H9 (cell line): ENCODE data around the gene CNNM4. TPM values are rescaled to one million over a fixed set of nuclear protein-coding genes. Genes with fewer than 3 reads are reported as not detected.

ENCODE experiments used
- DNase-seq: peaks from one replicate; pipeline ENCODE4 v3.0.0-alpha.2; 2017
- H2AFZ ChIP-seq: one replicate; pipeline ENCODE4 v1.6.1; 2013; ENCODE audit warnings: mild to moderate bottlenecking, low read length, control low read depth, moderate library complexity
- H2AK5ac ChIP-seq: 2 replicates; pipeline ENCODE4 v1.6.1; 2013; ENCODE audit warnings: low read length, control low read depth, mixed read lengths; ENCODE audit not compliant: insufficient read length
- H2BK120ac ChIP-seq: one replicate; pipeline ENCODE4 v1.6.1; 2013; ENCODE audit warnings: low read depth, mild to moderate bottlenecking, low read length, control low read depth, inconsistent platforms; ENCODE audit not compliant: poor library complexity, severe bottlenecking
- H2BK12ac ChIP-seq: 2 replicates; pipeline ENCODE4 v1.6.1; 2013; ENCODE audit warnings: low read length, control low read depth, mixed read lengths, low read depth; ENCODE audit not compliant: insufficient read length
- H2BK15ac ChIP-seq: 2 replicates; pipeline ENCODE4 v1.6.1; 2013; ENCODE audit warnings: low read depth, low read length, control low read depth
- H2BK20ac ChIP-seq: one replicate; pipeline ENCODE4 v1.6.1; 2013; ENCODE audit warnings: low read depth, mild to moderate bottlenecking, low read length, control low read depth, inconsistent platforms; ENCODE audit not compliant: poor library complexity, severe bottlenecking
- H2BK5ac ChIP-seq: 2 replicates; pipeline ENCODE4 v1.6.1; 2013; ENCODE audit warnings: low read length, control low read depth, mixed read lengths; ENCODE audit not compliant: insufficient read length
- H3K14ac ChIP-seq: 2 replicates; pipeline ENCODE4 v1.6.1; 2013; ENCODE audit warnings: low read length, control low read depth; ENCODE audit not compliant: insufficient read depth
- H3K18ac ChIP-seq: 2 replicates; pipeline ENCODE4 v1.6.1; 2013; ENCODE audit warnings: low read depth, mild to moderate bottlenecking, mixed read lengths, low read length, control low read depth; ENCODE audit not compliant: insufficient read length
- H3K23ac ChIP-seq: 2 replicates; pipeline ENCODE4 v1.6.1; 2013; ENCODE audit warnings: low read length, control low read depth, mixed read lengths, low read depth; ENCODE audit not compliant: insufficient read length
- H3K23me2 ChIP-seq: 2 replicates; pipeline ENCODE4 v1.6.1; 2013; ENCODE audit warnings: low read depth, mild to moderate bottlenecking, mixed read lengths, low read length, control low read depth; ENCODE audit not compliant: insufficient read length, poor library complexity, severe bottlenecking
- H3K27ac ChIP-seq: 2 replicates; pipeline ENCODE4 v1.5.1; 2013; ENCODE audit warnings: low read length, control low read depth, mixed read lengths, low read depth; ENCODE audit not compliant: insufficient read length
- H3K27me3 ChIP-seq: 2 replicates; pipeline ENCODE4 v1.6.1; 2013; ENCODE audit warnings: low read length, control low read depth, inconsistent platforms; ENCODE audit not compliant: insufficient read depth
- H3K4ac ChIP-seq: 2 replicates; pipeline ENCODE4 v1.6.1; 2013; ENCODE audit warnings: low read depth, mild to moderate bottlenecking, control low read depth, inconsistent platforms, low read length, moderate library complexity
- H3K4me1 ChIP-seq: 2 replicates; pipeline ENCODE4 v1.6.1; 2013; ENCODE audit warnings: low read length, control low read depth, inconsistent platforms; ENCODE audit not compliant: insufficient read depth
- H3K4me2 ChIP-seq: 2 replicates; pipeline ENCODE4 v1.6.1; 2013; ENCODE audit warnings: low read length, control low read depth, mixed read lengths; ENCODE audit not compliant: insufficient read length, insufficient read depth
- H3K56ac ChIP-seq: 2 replicates; pipeline ENCODE4 v1.6.1; 2013; ENCODE audit warnings: low read depth, mild to moderate bottlenecking, mixed read lengths, low read length, control low read depth; ENCODE audit not compliant: insufficient read length
- H3K79me1 ChIP-seq: 2 replicates; pipeline ENCODE4 v1.6.1; 2013; ENCODE audit warnings: low read depth, mild to moderate bottlenecking, moderate library complexity, low read length, control low read depth, inconsistent platforms; ENCODE audit not compliant: insufficient read depth, poor library complexity, severe bottlenecking
- H3K79me2 ChIP-seq: 2 replicates; pipeline ENCODE4 v1.6.1; 2013; ENCODE audit warnings: low read length, control low read depth, inconsistent platforms; ENCODE audit not compliant: insufficient read depth
- H3K9ac ChIP-seq: 2 replicates; pipeline ENCODE4 v1.6.1; 2013; ENCODE audit warnings: low read length, control low read depth, mixed read lengths; ENCODE audit not compliant: insufficient read length; ENCODE audit errors: extremely low read depth
- H3K9me3 ChIP-seq: one replicate; pipeline ENCODE4 v1.6.1; 2013; ENCODE audit warnings: low read depth, low read length, inconsistent platforms; ENCODE audit not compliant: control insufficient read depth
- H3T11ph ChIP-seq: one replicate; pipeline ENCODE4 v1.6.1; 2013; ENCODE audit warnings: mild to moderate bottlenecking, low read length, control low read depth, inconsistent platforms
- H4K20me1 ChIP-seq: one replicate; pipeline ENCODE4 v1.6.1; 2013; ENCODE audit not compliant: control insufficient read depth, insufficient read length, insufficient read depth
- H4K5ac ChIP-seq: 2 replicates; pipeline ENCODE4 v1.6.1; 2013; ENCODE audit warnings: low read depth, mild to moderate bottlenecking, mixed read lengths, low read length, control low read depth; ENCODE audit not compliant: insufficient read length
- H4K8ac ChIP-seq: replicated peaks from 2 replicates; pipeline ENCODE4 v1.6.1; 2013; ENCODE audit warnings: low read length, control low read depth, mixed read lengths, low read depth; ENCODE audit not compliant: insufficient read length
- H4K91ac ChIP-seq: 2 replicates; pipeline ENCODE4 v1.6.1; 2013; ENCODE audit warnings: low read depth, mild to moderate bottlenecking, moderate library complexity, mixed read lengths, low read length, control low read depth; ENCODE audit not compliant: insufficient read length
- H3K27ac Mint-ChIP-seq, 3 experiments: 2 replicates in 2 of 3; 3 replicates in 1 of 3; pipeline ENCODE4 v1.8.0; 2020 to 2021; ENCODE audit warnings: mixed read lengths in 3 of 3, mild to moderate bottlenecking in 1 of 3, moderate library complexity in 1 of 3
- H3K27me3 Mint-ChIP-seq: 2 replicates; pipeline ENCODE4 v1.8.0; 2021; ENCODE audit warnings: low read depth, mild to moderate bottlenecking, moderate library complexity, mixed read lengths
- H3K36me3 Mint-ChIP-seq, 3 experiments: 2 replicates in 2 of 3; 3 replicates in 1 of 3; pipeline ENCODE4 v1.8.0; 2020 to 2021; ENCODE audit warnings: low read depth in 3 of 3, mixed read lengths in 3 of 3; ENCODE audit not compliant: insufficient read depth in 1 of 3
- H3K4me1 Mint-ChIP-seq, 2 experiments: 2 replicates each; pipeline ENCODE4 v1.8.0; 2020; ENCODE audit warnings: mixed read lengths in 2 of 2
- H3K4me3 Mint-ChIP-seq, 2 experiments: 2 replicates in 1 of 2; 3 replicates in 1 of 2; pipeline ENCODE4 v1.8.0; 2020 to 2021; ENCODE audit warnings: mild to moderate bottlenecking in 2 of 2, mixed read lengths in 2 of 2, moderate library complexity in 1 of 2
- H3K9me3 Mint-ChIP-seq, 2 experiments: 2 replicates in 1 of 2; 3 replicates in 1 of 2; pipeline ENCODE4 v1.8.0; 2020; ENCODE audit warnings: mild to moderate bottlenecking in 2 of 2, mixed read lengths in 2 of 2, moderate library complexity in 1 of 2
- WGBS: extraction: QIAGEN DNeasy Blood & Tissue Kit; methylation state at CpG from one replicate; pipeline ENCODE4 v1.1.7; 2013; ENCODE audit warnings: missing lambda C conversion rate, low lambda C conversion rate, mixed read lengths; ENCODE audit not compliant: insufficient read length; ENCODE audit errors: extremely low coverage; 5-methylcytosine and 5-hydroxymethylcytosine counted together
- total RNA-seq: library from RNA; stranded (reverse); gene quantifications from 2 replicates; pipeline ENCODE4 v1.2.1, GENCODE V29; 2021
- TF ChIP-seq, protein P1 (sequence below): fragments of 200-600 bp; sonication (generic); conservative IDR thresholded peaks from 3 replicates; pipeline ENCODE4 v1.8.0; 2021; ENCODE audit warnings: antibody characterized with exemption, mild to moderate bottlenecking

The CNNM4 gene
- total RNA-seq, 1 experiment from 2014 or later: 8.5 TPM

DNA sequence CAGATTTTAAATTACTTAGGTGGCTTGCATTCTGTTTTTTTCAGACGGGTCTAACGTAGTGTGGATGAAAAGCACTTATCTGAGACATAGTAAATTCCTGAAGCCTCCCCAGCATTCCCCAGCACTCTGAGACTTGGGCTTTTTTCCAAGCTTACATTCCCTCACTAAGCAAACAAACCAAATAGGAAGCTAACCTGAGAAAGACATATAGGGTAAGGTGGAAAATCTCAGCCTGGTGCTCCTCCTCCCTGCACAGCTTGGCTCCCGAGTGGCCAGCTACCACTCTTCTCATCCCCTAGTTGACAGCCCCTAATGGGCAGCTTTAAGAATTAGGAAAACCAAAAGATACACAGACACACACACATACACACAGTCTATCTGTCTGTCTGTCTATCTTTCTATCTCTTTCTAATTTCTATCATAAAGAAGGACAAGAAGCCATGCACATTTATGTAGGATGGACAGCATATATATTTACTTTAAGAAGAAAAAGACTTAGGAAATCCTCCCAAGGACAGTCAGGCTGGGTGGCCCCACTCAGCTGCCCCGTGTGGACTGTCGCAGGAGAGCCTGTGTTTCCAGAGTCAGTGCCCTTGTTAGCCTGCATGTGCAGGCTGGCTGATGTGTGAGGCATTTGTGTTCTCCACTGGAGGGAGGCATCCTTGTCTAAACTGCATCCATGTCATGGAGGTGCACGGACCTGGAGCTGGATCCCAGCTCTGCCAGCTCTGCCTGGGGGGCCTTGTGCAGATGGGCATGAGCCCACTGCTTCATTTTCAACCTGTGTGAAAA, 63.6 kb downstream of the CNNM4 start:
- H2BK20ac ChIP-seq: no peak overlapping the region
- no peaks in the 10 kb centered on the region for H3K27me3 ChIP-seq
- WGBS: no CpG with 5 or more reads among the region's 6 CpGs
- no peaks in the 10 kb centered on the region for H3K9me3 Mint-ChIP-seq
- peak overlapping the region in 2 of 3 experiments; percentile 53 to 58; a peak in 2 of 7 replicates for H3K27ac Mint-ChIP-seq
- no peak overlapping the region for H4K5ac ChIP-seq
- H3K23ac ChIP-seq: no peak overlapping the region
- H3K14ac ChIP-seq: no peak overlapping the region
- DNase-seq: no peak
- no peaks in the 10 kb centered on the region; the same call in 1 of the 2 replicates for H3K4me1 ChIP-seq
- H3K4me1 Mint-ChIP-seq: peaks cover 20 to 22% of the 10 kb centered on the region in 2 experiments
- H3K18ac ChIP-seq: no peak overlapping the region
- no peaks in the 10 kb centered on the region for H3K9me3 ChIP-seq
- TF ChIP-seq, protein P1, sequence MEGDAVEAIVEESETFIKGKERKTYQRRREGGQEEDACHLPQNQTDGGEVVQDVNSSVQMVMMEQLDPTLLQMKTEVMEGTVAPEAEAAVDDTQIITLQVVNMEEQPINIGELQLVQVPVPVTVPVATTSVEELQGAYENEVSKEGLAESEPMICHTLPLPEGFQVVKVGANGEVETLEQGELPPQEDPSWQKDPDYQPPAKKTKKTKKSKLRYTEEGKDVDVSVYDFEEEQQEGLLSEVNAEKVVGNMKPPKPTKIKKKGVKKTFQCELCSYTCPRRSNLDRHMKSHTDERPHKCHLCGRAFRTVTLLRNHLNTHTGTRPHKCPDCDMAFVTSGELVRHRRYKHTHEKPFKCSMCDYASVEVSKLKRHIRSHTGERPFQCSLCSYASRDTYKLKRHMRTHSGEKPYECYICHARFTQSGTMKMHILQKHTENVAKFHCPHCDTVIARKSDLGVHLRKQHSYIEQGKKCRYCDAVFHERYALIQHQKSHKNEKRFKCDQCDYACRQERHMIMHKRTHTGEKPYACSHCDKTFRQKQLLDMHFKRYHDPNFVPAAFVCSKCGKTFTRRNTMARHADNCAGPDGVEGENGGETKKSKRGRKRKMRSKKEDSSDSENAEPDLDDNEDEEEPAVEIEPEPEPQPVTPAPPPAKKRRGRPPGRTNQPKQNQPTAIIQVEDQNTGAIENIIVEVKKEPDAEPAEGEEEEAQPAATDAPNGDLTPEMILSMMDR: no peak
- no peak overlapping the region for H2BK15ac ChIP-seq
- H2BK12ac ChIP-seq: no peak overlapping the region
- H3K56ac ChIP-seq: no peak overlapping the region
- no peak overlapping the region for H2AFZ ChIP-seq
- H3K36me3 Mint-ChIP-seq: peaks cover 28 to 69% (median 64%) of the 10 kb centered on the region in 3 experiments; a peak in 6 of 7 replicates
- no peaks in the 10 kb centered on the region for H3K27me3 Mint-ChIP-seq
- no peaks in the 10 kb centered on the region for H4K20me1 ChIP-seq
- H3K4me3 Mint-ChIP-seq: no peak overlapping the region
- H3K79me2 ChIP-seq: peaks cover 3% of the 10 kb centered on the region; the same call in 1 of the 2 replicates
- no peak overlapping the region for H2BK120ac ChIP-seq
- no peak overlapping the region for H3K9ac ChIP-seq
- H3K23me2 ChIP-seq: no peaks in the 10 kb centered on the region
- H2BK5ac ChIP-seq: no peak overlapping the region
- no peak overlapping the region for H3K27ac ChIP-seq
- H4K8ac ChIP-seq: no peak overlapping the region
- H3K4ac ChIP-seq: no peak overlapping the region
- no peak overlapping the region for H3T11ph ChIP-seq
- peaks cover 4% of the 10 kb centered on the region for H3K79me1 ChIP-seq
- no peak overlapping the region for H4K91ac ChIP-seq
- no peak overlapping the region for H2AK5ac ChIP-seq
- no peak overlapping the region for H3K4me2 ChIP-seq
